GM12891 (cell line): ENCODE data around the gene XPC.

Experiments used
- POLR2A ChIP-seq: IDR thresholded peaks from 2 replicates; pipeline ENCODE4 v1.6.1; 2011; ENCODE audit warnings: low read depth, low read length, control low read depth
- POLR2AphosphoS5 ChIP-seq: IDR thresholded peaks from 2 replicates; pipeline ENCODE4 v1.6.1; 2011; ENCODE audit warnings: low read depth, low read length, control low read depth
- POU2F2 ChIP-seq: IDR thresholded peaks from 2 replicates; pipeline ENCODE4 v1.6.1; 2011; ENCODE audit warnings: low read depth, mild to moderate bottlenecking, control low read depth, low read length, moderate library complexity
- TAF1 ChIP-seq: IDR thresholded peaks from 2 replicates; pipeline ENCODE4 v1.6.1; 2011; ENCODE audit warnings: low read depth, low read length, control low read depth

GRCh38 chr3:14134291-14134690 is 44.1 kb downstream of the XPC start:
- no peak for TF ChIP-seq POU2F2
- no peak for TF ChIP-seq POLR2AphosphoS5
- no peak for TF ChIP-seq POLR2A
- TF ChIP-seq TAF1: no peak
